Epithelial cell of proximal tubule (primary cell): ENCODE data around the gene SUPT20H. TPM values are rescaled to one million over a fixed set of nuclear protein-coding genes. Genes with fewer than 3 reads are reported as not detected.

Source experiments
- DNase-seq: peaks from one replicate; pipeline ENCODE4 v3.0.0-alpha.2; 2011; ENCODE audit warnings: low read depth
- H3K4me3 ChIP-seq: 2 replicates; pipeline ENCODE4 v1.5.1; 2011; ENCODE audit warnings: low read depth, mild to moderate bottlenecking, low read length
- CTCF ChIP-seq: conservative IDR thresholded peaks from 2 replicates; pipeline ENCODE4 v1.5.1; 2012; ENCODE audit warnings: low read depth, mild to moderate bottlenecking, low read length
- total RNA-seq: library from RNA; depleted of rRNA; stranded (reverse); fragments of >200 nt; gene quantifications from 2 replicates; pipeline ENCODE4 v1.2.3, GENCODE V29; 2015

Gene SUPT20H
- total RNA-seq, 1 donor from 2014 or later = 41.4 TPM

DNA sequence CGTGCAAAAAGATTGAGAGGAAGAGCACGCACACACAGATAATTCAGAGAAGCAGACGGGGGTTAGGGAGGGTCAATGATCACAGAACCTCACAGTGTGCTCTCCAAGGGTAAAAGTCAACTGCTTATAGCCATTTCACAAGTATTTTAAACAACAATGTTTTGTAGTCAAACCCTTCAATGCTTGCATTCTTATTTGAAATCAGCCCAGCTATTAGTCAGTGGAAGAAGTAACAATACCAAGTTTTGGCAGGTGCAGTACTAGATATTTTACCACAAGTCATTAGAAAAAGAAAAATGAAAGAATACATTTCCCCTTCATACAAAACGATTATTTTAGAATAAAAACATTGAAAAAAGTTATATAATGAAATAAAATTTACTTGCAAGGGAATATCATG lies 43.4 kb upstream of the SUPT20H start:
- no peak overlapping the region for H3K4me3 ChIP-seq
- DNase-seq = no peak
- no peak for TF ChIP-seq CTCF

DNA sequence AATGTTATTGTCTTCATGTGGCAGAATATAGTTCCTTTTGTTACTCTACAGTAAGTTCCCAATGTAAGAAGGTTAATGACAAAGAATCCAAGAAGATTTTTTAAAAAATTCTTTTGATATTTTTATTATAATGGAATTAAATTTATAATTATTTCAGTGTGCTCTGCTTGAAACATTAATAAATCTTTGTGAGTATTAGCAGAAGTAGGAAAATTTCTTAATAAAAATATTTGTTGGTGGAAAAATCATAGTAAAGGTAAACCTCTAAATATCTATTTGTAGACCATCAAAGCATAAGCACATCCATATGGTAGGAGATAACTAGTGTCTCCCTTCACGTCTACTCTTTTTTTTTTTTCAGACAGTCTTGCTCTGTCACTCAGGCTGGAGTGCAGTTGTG lies 41.7 kb upstream of the SUPT20H start:
- no peak for TF ChIP-seq CTCF
- H3K4me3 ChIP-seq = no peak overlapping the region
- no peak for DNase-seq

GRCh38 chr13:37100731-37101130 lies 41.2 kb upstream of the SUPT20H start:
- no peak for DNase-seq
- no peak for TF ChIP-seq CTCF
- H3K4me3 ChIP-seq = no peak overlapping the region

- H3K4me3 ChIP-seq = no peak overlapping the region
- TF ChIP-seq CTCF = no peak
- no peak for DNase-seq
Observed at GRCh38 chr13:37097076-37097475, 37.6 kb upstream of the SUPT20H start.

- H3K4me3 ChIP-seq = no peak overlapping the region
- DNase-seq = no peak
- no peak for TF ChIP-seq CTCF
Observed at GRCh38 chr13:37094840-37095239, 35.4 kb upstream of the SUPT20H start.

DNA sequence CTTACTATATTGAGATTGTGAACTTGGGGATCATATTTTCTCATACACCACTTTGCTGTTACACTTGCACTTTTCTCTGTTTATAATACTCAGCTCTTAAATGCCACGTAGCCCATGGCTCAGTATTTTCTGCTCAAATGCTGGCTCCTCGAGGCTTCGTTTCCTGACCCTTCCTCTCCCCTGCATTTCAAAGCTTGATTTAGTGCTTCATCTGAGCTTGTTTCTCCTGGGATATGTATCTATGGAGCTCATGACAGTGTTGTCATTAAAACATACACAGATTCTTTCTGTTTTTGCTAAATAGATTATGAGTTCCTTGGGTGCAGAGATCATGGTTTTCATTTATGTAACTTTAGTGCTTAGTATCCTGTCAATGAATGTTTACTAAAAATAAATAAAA lies 34.6 kb upstream of the SUPT20H start:
- H3K4me3 ChIP-seq = no peak overlapping the region
- DNase-seq = no peak
- no peak for TF ChIP-seq CTCF

DNA sequence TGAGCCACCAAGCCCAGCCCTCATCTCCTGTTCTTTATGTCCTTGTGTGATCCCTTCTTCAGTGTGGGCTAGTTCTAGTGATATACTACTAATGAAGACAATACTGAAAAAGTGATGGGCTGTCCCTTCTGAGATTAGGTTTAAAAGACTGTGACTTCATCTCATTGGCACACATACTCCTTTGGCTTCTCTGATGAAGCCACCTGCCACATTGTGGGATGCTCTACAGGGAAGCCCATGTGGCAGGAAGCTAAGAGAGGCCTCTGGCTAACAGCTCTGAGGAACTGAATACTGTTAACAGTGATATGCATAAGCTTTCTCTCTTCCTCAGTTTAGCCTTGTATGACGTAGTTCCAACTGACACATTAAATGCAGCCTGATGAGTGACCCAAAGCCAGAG lies 32.3 kb upstream of the SUPT20H start:
- DNase-seq = no peak
- no peak for TF ChIP-seq CTCF
- no peak overlapping the region for H3K4me3 ChIP-seq
